Effector memory CD4-positive, alpha-beta T cell (primary cell): ENCODE data around the gene ONECUT2.

ENCODE experiments used
- DNase-seq, 3 donors: peaks; one replicate each; pipeline ENCODE4 v3.0.0-alpha.2; 2020
- H3K27ac ChIP-seq: 2 replicates; pipeline ENCODE4 v1.7.0; 2013; ENCODE audit warnings: mild to moderate bottlenecking, low read length, moderate library complexity; ENCODE audit not compliant: insufficient read depth, poor library complexity, severe bottlenecking
- H3K27me3 ChIP-seq: replicated peaks from 2 replicates; pipeline ENCODE4 v1.7.0; 2013; ENCODE audit warnings: mild to moderate bottlenecking, low read length; ENCODE audit not compliant: insufficient read depth, control insufficient read depth, poor library complexity, severe bottlenecking
- H3K36me3 ChIP-seq: 2 replicates; pipeline ENCODE4 v1.7.0; 2013; ENCODE audit warnings: mild to moderate bottlenecking, low read length, moderate library complexity; ENCODE audit not compliant: control insufficient read depth, insufficient read depth
- H3K4me1 ChIP-seq: 2 replicates; pipeline ENCODE4 v1.7.0; 2013; ENCODE audit warnings: low read length, mild to moderate bottlenecking; ENCODE audit not compliant: control insufficient read depth, insufficient read depth, poor library complexity, severe bottlenecking
- H3K4me3 ChIP-seq: 2 replicates; pipeline ENCODE4 v1.7.0; 2013; ENCODE audit warnings: low read length, low read depth, mild to moderate bottlenecking; ENCODE audit not compliant: insufficient read depth, poor library complexity, severe bottlenecking
- H3K9me3 ChIP-seq: 2 replicates; pipeline ENCODE4 v1.7.0; 2013; ENCODE audit warnings: mild to moderate bottlenecking, low read length, moderate library complexity; ENCODE audit not compliant: control insufficient read depth

Gene ONECUT2

GRCh38 chr18:57437766-57438671 is 2.8 kb downstream of the ONECUT2 start:
- Histone ChIP-seq H3K27ac (no peak overlapping the region), H3K27me3 (peaks cover 85% of the 10 kb centered on the region), H3K36me3 (no peaks in the 10 kb centered on the region), H3K9me3 (no peaks in the 10 kb centered on the region), H3K4me3 (no peak overlapping the region), H3K4me1 (peaks cover 22% of the 10 kb centered on the region)
- DNase-seq: no peak

DNA sequence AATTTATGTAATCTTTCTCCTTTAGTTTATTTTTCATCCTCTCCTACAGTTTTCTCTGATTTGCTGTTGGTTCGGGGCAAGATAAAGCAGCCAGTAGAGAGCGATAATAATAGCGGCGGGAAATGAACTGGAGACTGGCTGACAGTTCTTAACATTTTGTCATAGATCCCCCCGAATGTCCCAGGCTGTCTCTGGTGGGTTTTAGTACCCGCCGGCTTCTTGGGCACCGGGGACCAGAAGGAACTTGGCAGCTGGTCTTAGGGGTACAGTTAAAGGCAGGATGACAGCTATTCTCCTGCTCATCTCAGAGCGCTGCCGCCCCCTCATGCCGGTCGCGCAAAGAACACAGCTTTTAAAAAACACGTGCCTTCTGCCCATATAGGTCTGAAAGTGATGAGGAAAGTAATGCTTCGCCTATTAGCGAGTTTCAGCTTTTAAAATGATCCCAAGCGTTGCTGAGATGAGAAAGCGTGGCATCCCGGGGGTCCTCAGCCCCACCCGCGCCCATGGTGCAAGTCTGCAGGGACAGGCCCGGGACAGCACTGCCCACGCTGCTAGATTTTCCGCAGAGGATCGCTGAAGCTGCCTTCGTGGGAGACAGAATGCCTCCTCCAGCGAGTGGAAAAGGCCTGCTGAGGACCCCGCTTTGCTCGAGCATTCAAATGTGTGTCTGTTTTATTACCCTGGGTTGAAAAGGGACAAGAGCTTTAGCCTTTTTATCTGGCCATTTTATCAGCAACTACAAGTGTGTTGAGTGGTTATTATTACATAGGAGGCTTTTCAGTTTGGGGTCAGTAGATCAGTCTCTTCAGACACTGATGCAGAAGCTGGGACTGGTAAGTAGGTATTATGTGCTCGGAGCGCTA is 3.8 kb downstream of the ONECUT2 start:
- Histone ChIP-seq H3K36me3 (no peaks in the 10 kb centered on the region), H3K4me3 (no peak overlapping the region), H3K27me3 (peaks cover 81% of the 10 kb centered on the region), H3K27ac (no peak overlapping the region), H3K9me3 (no peaks in the 10 kb centered on the region), H3K4me1 (peaks cover 22% of the 10 kb centered on the region)
- no peak for DNase-seq

DNA sequence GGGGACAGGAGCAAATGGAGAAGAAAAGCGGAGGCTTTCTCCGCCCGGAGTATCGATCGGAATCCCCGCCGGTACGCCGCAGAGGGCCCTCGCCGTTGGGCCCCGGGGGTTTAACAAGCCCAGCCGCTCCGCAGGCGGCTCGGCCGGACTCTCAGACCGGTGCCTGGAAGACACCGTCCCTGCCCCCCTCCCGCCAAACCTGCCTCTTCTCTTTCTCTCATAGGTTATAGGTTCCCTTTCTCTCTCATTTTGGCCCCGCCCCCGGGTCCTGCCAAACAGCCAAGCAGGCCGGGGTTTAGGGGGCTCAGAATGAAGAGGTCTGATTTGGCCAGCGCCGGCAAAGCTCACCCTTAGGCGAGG is 4.4 kb downstream of the ONECUT2 start:
- DNase-seq: no peak
- no peak overlapping the region for H3K27ac ChIP-seq
- H3K4me1 ChIP-seq: peaks cover 21% of the 10 kb centered on the region
- H3K36me3 ChIP-seq: no peaks in the 10 kb centered on the region
- no peaks in the 10 kb centered on the region for H3K9me3 ChIP-seq
- H3K27me3 ChIP-seq: peaks cover 75% of the 10 kb centered on the region
- no peak overlapping the region for H3K4me3 ChIP-seq

- H3K27ac ChIP-seq: no peak overlapping the region
- no peaks in the 10 kb centered on the region for H3K36me3 ChIP-seq
- H3K4me3 ChIP-seq: no peak overlapping the region
- no peak for DNase-seq
- H3K4me1 ChIP-seq: peaks cover 18% of the 10 kb centered on the region
- no peaks in the 10 kb centered on the region for H3K9me3 ChIP-seq
- H3K27me3 ChIP-seq: peaks cover 71% of the 10 kb centered on the region
These were observed 4.8 kb downstream of the ONECUT2 start for GRCh38 chr18:57439985-57440330.

DNA sequence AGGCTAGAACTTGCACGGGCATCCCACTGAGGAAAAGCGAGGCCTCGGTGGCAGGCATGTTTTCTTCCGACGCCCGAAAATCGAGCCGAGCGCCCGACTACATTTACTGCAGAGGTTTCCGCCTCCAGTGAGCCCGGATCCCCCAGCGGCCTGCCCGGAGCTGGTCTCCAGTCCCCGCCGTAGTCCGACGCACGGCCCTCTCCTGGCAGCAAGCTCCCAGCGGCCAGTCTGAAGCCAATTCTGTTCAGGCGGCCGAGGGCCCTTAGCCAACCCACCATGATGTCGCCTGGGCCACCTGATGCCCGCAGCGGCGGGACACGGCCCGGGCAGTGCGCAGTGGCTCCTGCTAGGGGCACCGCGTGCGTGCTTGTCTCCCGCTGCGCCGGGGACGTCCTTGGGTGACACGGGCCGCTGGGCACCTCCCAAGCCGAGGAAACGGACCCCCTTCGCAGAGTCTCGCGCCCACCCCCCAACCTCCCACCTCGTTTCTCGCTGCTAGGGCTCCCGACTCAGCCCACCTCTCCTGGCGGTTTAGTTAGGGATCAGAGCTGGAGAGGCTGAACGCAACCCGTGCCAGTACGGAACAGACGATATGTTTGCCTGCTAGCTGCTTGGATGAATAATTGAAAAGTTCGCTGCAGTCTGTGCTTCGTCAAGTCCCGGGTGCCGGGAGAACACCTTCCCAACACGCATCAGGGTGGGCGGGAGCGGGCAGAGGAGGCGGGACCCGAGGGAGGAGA is 5.3 kb downstream of the ONECUT2 start:
- H3K4me1 ChIP-seq: peaks cover 18% of the 10 kb centered on the region
- H3K27me3 ChIP-seq: peaks cover 69% of the 10 kb centered on the region
- H3K27ac ChIP-seq: no peak overlapping the region
- H3K9me3 ChIP-seq: no peaks in the 10 kb centered on the region
- H3K4me3 ChIP-seq: no peak overlapping the region
- DNase-seq: no peak
- no peaks in the 10 kb centered on the region for H3K36me3 ChIP-seq

- H3K4me3 ChIP-seq: no peak overlapping the region
- DNase-seq: no peak
- no peaks in the 10 kb centered on the region for H3K9me3 ChIP-seq
- no peak overlapping the region for H3K27ac ChIP-seq
- H3K4me1 ChIP-seq: peaks cover 14% of the 10 kb centered on the region
- H3K36me3 ChIP-seq: no peaks in the 10 kb centered on the region
- peaks cover 66% of the 10 kb centered on the region for H3K27me3 ChIP-seq
These were observed 6.1 kb downstream of the ONECUT2 start for GRCh38 chr18:57441071-57441794.

GRCh38 chr18:57443247-57443646 is 8.1 kb downstream of the ONECUT2 start:
- peaks cover 1% of the 10 kb centered on the region for H3K4me1 ChIP-seq
- no peak for DNase-seq
- no peak overlapping the region for H3K27ac ChIP-seq
- no peak overlapping the region for H3K4me3 ChIP-seq
- no peaks in the 10 kb centered on the region for H3K36me3 ChIP-seq
- no peaks in the 10 kb centered on the region for H3K9me3 ChIP-seq
- peaks cover 47% of the 10 kb centered on the region for H3K27me3 ChIP-seq

DNA sequence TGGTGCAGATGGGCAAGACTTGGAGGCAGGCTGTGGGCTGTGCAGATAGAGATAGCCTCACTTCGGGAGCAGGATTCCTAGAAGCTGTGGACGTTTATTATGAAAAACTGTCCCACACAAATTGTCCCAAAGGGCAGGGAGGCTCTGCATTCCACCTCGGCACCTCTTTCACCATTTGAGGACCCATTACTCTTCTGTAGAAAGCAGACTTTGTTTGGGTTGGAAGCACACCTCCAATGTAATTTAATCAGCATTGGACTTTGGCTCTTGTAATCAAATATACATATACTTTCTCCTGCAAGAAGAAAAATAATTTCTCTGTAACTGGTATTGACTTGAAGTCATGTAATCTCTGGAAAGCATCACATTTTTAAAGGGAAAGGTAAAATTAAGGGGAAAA is 8.5 kb downstream of the ONECUT2 start:
- Histone ChIP-seq H3K36me3 (no peaks in the 10 kb centered on the region), H3K27me3 (peaks cover 42% of the 10 kb centered on the region), H3K9me3 (no peaks in the 10 kb centered on the region), H3K27ac (no peak overlapping the region), H3K4me1 (no peaks in the 10 kb centered on the region), H3K4me3 (no peak overlapping the region)
- no peak for DNase-seq

- no peak for DNase-seq
- no peaks in the 10 kb centered on the region for H3K4me1 ChIP-seq
- H3K27me3 ChIP-seq: peaks cover 36% of the 10 kb centered on the region
- H3K36me3 ChIP-seq: no peaks in the 10 kb centered on the region
- no peak overlapping the region for H3K27ac ChIP-seq
- no peak overlapping the region for H3K4me3 ChIP-seq
- H3K9me3 ChIP-seq: no peaks in the 10 kb centered on the region
These were observed 9.2 kb downstream of the ONECUT2 start for GRCh38 chr18:57444301-57444759.
